ENCODE measurements around the gene PAPOLA.

Gene PAPOLA

DNA sequence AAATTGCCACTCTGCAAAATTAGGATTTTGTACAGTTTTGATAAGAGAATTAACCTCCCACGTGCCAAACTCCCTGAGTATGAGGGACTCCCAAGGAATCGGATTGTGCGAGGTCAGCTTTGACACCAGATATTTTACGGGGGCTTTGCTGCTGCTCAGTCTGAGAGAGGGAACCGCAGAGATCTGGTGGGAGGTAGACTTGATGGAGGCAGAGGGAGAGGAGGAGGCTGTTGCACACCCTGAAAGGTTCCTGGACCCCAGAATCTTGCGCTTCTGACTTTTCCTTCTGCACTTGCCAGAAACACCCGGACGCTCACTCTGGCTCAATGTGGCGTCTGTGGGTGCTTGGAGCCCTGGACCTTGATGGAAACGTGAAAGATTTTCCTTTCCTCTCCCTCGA lies 83.9 kb downstream of the PAPOLA start:
- no peak for DNase-seq (ENCODE audit: low read depth)

DNA sequence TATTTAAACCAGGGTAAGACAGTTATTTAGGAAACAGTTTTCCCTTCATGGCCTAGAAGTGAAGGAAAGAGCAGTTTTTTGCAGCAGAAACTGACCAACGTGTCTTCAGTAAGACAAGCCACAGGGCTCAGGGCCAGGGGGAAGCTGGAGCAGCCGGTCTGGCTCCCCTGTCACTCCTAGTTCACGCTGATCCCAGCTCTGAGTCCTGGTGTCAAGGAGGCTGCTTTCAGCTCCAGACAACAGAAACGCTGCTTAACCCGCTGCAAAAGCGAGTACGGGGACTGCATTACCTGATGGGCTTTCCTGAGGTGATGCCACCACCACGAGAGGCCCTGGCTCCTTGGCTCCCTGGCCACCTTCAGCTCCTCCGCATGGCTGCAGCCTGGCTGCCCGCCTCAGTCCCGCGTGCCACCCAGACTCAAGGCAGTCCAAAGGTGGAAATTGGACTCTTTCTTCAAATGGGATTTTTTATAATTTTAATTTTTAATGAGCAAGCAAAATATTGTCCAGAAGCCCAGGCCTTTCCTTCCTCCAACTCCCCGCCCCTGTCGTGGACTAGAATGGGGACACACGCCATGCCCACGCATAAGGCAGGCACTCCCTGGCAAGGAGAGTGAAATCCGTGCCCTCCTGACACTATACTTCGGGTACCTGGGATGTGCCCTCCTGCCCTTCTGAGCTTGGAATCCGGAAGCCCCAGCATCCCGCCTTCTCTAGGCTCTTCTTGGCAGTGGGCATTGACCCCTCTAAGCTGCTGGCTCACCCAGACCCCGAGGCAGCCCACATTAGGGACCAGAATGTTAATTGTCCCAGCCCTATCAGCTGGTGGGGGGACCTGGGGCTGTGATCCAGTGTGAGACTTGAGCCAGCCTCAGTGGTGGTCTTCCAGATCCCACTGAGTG lies 85.0 kb downstream of the PAPOLA start:
- DNase-seq (ENCODE audit: low read depth): no peak

DNA sequence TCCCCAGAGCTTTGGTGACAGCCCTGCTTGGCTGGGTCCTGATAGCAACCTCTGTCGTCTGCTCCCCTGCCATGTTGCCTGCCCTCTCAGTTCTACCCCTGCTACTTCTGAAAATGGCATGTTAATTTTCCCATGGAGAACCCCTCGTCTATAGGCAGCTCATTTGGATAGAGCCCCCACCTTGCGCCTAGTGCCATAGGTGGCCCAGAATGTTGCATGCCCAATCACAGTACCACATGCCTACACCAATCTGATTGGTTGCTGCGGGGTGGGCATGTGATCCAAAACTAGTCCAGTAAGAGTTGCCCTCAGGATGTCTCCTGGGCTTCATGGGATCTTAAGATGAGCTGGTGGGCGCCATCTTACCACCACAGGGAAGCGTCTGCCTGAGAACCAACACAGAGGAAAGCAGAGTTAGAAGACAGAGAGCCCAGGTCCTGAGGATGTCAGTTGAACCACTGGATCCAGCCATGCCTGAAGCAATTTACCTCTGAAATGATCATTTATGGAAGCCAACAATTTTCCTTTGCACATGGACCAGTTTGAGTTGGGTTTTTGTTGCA lies 85.7 kb downstream of the PAPOLA start:
- no peak for DNase-seq (ENCODE audit: low read depth)

DNA sequence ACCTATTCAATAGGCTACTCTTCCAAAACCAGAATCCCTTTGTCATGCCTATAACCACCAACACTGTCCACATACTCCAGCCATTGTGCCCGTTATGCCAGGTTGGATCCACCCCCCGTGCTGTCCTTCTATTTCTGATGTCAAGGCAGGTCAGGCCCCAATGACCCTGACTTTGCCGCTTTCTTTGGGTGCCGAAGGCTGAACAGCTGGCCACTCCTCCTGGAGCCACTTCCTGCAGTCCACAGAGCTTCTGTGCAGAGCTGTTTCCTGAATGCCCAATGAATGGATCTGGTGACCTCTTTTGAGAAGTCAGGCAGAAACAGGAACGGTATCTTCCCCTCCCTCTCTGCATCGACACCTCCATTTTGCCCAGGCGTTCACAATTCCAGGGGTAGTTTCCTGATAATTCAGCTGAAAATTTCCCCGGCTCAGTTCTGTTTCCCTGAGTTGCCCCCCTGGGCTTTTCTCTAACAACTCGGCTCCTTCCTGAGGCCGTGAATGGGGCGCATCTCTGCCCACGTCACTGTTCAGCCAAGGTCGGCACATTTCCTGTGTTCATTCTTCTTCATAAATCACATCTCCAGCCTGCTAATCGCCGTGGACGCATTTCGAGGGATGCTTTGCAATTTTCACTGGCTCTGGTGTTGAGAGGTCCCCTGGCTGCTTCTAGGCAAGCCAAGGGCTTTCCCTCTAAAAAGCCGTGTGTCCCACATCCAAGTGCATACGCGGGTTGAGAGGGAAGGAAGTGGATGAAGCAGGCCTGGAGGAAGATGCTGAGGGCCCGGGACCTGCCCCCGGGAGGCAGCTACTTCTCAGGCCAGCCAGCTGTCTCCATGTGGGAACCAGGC lies 86.5 kb downstream of the PAPOLA start:
- DNase-seq (ENCODE audit: low read depth): no peak

DNA sequence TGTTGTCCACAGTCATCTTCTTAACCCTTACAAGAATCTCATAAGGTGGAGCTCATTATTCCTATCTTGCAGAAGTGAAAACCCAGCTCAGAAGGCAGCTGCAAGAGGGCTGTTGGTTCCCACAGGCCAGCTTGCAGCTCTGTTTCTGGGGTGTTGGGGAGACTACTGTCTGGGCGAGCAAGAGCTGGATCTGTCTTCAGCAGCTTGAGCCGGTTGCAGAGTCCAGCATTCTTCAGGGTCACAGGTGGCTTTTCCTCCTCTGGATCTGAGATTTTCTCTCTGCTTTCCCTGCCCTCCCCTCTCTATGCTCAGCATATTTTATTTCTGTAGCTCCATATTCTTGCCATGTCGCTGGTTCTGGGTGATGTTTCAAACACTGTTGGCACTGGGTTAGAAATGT lies 87.4 kb downstream of the PAPOLA start:
- no peak for DNase-seq (ENCODE audit: low read depth)

DNA sequence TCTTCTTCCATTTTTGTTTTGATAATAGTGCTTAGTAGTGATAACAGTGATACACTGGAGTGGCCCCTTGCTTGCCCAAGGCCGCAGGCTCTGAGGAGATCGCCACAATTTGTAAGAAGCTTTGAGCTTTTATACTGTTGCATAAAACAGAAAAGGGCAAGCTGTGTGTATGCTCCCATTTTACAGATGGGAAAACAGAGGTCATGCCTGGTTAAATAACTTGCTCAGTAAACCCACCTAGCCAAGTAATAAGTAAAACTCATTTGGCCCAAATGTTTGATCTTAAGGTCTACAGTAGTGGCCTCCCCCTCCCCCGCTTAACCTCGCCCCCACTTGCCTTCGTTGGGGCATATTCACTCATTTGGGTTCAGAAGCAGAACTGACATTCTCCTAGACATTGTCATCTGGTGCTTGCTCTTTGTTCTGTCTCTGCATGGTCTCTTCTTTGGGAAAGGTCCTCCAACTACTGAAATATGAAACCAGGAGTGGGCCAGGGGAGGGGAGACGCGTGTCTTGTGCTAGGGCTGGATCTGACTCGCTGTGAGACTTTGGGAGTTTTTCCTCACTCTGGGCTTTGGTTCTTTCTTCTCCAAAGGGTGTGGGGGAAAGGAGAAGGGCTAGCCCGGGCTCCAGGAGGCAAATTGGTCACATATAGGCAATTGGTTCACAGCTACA lies 88.1 kb downstream of the PAPOLA start:
- DNase-seq (ENCODE audit: low read depth): no peak

DNA sequence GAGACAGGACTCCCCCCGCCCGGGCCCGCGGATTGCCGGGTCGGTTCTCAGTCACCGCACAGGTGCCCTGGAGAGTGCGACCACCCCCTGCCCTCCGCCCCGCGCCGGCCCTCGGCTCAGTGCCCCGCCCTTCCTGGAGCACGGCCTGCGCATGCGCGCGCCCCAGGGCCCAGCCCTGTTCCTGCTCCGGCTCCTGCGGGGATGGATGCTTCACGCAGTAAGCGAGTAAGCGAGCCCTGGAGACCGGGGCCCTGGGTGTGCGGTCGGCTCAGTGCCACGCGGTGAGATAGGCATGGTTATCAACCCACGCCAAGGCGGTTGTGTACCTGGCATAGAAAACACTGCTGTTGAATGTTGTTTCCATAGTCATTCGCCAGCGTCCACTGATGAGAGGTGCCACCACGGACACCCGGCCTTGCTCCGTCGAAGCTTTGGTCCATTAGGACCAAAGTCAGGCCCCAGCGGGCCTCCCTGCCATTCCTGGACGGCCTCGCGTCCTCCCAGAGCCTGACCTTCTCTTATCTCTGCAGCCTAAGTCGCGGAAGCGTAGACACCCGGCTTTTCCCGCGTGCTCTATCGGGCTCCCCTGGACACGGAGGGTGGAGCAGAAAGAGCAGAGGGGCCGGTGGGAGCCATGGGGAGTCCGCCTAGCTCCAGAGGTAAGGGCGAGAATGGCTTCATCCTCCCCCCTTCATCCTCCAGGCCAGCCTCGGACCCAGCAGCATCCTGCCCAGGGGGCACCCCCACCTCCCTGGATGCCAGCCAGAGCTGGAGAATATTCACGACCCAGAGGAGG lies 90.6 kb downstream of the PAPOLA start:
- peak; percentile 17 for DNase-seq (ENCODE audit: low read depth)

DNA sequence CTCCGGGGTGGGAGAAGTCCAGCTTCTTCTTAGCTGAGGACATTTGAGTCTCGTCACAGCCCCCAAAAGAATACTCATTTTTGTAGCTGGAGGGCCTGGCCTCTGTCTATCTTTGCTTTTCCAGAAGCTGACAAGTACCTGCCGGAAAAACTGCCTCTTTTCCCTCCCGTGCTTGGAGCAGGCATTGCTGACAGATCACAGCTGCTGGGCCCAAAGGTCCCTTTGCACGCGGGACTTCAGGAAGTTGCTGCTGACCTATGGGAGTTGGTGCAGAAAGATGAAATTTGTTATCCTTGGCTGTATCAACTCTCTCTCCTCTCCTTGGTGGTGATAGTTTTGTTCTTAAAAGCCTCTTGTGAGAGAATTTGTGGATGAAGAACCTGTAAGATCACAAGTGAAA lies 92.8 kb downstream of the PAPOLA start:
- no peak for DNase-seq (ENCODE audit: low read depth)

DNA sequence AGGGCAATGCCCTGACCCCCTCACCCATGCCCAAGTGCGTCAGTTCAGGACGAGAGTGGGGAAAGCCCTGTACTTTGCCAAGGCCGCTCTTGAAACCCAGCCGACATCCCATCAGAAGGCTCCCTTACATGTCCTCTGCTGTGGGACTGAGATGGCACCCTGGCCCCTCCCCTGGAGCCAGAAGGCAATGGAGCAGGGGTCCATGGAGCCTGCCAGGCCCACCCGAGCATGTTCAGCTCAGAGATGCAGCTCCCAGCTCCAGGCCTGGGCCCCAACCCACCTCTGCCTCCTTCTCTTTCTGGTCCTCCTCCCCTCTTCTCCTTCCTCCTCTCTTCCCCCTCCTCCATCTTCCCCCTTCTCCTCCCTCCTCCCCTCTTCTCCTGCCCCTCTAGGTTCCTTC lies 95.5 kb downstream of the PAPOLA start:
- DNase-seq (ENCODE audit: low read depth): no peak

DNA sequence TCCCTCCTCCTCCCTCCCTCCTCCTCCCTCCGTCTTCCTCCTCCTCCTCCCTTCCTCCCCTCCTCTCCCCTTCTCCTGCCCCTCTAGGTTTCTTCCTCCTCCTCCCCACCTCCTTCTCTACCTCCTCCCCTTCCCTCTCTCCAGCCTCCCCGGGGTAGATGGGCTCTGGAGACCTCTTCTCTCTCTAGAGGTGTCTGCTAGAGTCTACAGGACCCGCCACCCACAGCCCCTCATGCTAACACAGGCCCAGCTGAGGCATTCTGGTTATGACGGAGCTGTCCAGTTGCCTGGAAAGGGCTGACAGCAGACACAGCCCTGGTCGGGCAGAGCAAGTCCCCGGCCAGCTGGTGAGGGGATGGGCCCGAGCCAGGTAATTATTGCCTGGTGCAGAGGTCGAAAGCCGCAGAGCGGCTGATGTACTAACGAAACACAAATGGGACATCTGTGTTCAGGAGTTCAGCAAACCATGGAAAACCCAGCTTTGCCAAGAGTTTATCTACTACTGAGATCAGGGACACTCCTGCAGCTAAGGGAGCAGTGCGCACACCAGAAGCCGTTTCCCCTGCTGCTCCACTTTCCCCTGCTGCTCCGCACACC lies 96.2 kb downstream of the PAPOLA start:
- DNase-seq (ENCODE audit: low read depth): no peak

DNA sequence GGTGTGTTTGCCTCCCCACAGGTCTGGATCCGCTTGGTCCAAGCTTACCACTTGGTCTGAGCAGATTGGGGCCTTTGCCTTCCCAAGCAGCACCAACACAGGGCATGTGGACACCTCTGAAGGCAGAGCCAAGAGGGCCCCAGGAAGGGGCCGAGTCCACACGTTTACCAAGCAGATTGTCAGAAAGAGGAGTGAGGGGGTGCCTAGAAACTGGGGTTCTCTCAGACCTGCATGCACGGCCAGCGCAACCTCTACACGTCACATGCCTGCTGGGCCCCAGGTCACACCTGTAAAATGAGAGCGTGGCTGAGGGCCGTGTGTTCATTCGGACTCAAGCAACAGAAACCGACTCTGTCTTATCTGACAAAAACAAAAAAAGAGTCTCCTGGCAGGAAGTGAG lies 96.9 kb downstream of the PAPOLA start:
- DNase-seq (ENCODE audit: low read depth): no peak

DNA sequence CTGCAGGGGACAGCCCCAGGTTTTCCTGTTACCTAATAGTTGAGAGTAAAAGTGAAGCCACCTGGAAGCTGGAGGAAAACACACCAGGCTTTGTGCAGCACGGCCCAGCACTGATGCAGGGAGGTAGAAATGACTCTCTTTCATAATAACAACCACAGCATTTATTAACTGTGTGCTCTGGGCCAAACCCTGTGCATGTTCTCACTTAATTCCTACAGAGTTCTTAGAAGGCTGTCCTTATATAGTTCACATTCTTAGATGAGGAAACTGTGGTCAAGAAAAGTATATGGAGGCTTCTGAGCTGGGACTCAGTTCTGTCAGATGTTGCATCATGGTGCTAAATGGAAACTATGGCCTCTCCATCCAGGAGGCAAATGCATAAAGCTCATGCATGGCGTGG lies 100.0 kb downstream of the PAPOLA start:
- DNase-seq (ENCODE audit: low read depth): no peak

DNA sequence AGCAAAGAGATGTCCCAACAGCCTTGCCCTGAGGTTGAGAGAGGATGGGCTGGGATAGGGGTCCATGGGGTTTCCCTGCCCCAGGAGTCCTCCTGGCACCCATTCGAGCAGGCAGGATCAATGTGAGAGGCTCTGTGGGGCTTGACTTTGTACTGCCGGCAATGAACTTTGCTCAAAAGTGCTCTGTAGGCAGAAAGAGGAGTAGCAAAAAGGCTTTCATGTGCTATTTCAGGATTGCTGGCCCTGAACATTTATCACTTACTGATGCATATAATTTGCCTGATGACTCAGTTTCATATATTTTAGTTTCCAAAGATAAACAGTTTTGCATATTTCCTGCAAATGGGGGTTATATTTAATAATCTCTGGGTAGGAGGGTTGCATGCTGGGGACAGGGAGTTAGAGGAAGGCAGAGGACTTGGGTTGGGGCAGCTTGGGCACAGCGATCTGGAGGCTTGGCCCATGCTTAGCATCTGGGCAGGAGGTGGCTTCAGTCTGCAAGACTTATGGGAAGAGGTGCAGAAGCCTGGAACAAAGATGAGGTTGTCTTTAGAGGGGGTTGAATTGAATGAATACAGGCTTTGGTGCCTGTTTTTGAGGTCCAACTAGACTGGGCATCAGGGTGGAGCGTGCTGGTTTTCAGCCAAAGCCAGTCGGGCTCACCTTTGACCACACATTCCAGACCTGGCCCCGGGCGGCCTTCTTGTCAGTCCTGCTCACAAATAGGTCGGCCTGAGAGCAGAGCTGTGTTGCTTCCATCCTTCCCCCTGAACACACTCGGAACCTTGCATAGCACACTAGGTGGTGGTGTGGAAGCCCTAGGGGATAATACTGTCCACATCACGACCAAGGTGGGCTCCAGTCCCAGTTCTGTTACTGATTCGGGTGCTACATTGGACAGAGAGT lies 101.4 kb downstream of the PAPOLA start:
- DNase-seq (ENCODE audit: low read depth): no peak

DNA sequence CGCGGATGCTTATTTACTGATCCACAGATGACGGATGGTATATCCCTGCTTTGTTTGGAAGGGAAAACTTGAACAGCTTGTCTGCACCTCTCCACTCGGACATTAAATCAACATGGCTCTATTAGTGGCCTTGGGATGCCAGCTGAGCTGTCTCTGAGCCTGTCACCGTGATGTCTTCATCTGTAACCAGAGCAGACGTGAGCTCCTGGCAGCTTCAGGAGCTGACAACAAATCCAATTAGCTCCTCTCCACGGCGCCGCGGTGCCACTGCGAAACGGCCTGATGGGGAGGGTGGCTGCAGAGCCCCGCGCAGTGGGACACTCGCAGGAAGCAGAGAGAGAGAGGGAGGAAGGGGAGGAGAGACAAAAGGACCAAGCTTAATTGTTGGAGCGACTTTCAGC lies 112.3 kb downstream of the PAPOLA start:
- DNase-seq (ENCODE audit: low read depth): no peak

DNA sequence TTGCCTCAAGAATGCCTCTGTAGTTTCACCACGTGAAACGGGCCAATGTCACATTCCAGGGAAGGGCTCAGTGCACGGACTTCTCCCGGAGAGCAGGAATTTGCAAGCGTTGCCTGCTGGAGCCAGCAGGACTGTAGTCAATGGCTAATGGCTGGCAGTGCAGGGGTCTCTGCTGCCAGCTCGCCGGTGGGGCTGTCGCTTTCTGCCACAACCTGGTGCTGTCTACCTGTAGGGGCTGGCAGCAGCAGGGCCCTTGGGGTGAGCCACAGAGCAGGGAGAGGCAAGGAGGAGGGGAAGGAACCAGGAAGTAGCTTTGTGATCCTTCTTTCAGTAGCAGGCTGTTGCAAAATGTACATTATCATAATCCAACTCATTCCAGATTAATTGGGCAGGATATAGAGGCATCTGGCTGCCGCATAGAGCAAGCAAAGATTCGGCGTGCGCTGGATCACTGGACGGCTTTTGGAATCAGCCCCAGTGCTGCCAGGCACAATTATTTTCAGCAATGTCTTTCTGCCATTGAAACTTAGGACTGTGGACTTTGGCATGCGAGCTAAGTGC lies 114.1 kb downstream of the PAPOLA start:
- DNase-seq (ENCODE audit: low read depth): no peak

Data from stimulated activated CD8-positive, alpha-beta memory T cell treated with anti-CD3 and anti-CD28 coated beads, Interleukin-15, amount 100 ng/mL, for 1 hour (primary cell).